Inflammatory macrophage treated with lipopolysaccharide for 1 hour (primary cell): ENCODE results near the gene DPH2.

Experiments
- DNase-seq, 2 donors: peaks; one replicate each; pipeline ENCODE4 v3.0.0-alpha.2; 2020 to 2022

The DPH2 gene

GRCh38 chr1:43970502-43970901, 692 bp downstream of the DPH2 start:
- no peak for DNase-seq

DNA sequence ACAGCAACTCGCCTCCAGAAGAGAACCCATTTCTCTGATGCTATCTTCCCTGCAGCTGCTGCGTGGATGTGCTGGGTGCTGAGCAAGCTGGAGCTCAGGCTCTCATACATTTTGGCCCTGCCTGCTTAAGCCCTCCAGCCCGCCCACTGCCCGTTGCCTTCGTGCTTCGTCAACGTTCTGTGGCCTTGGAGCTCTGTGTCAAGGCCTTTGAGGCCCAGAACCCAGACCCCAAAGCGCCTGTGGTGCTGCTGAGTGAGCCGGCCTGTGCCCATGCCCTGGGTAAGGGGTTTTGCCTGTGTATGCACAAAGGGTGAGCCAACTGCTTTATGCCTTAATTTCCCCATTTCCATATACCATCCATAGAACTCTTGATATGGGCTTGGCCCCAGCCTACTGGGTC, 1.1 kb downstream of the DPH2 start:
- no peak for DNase-seq

- DNase-seq = no peak
Observed at GRCh38 chr1:43971336-43971980, 1.6 kb downstream of the DPH2 start.

DNA sequence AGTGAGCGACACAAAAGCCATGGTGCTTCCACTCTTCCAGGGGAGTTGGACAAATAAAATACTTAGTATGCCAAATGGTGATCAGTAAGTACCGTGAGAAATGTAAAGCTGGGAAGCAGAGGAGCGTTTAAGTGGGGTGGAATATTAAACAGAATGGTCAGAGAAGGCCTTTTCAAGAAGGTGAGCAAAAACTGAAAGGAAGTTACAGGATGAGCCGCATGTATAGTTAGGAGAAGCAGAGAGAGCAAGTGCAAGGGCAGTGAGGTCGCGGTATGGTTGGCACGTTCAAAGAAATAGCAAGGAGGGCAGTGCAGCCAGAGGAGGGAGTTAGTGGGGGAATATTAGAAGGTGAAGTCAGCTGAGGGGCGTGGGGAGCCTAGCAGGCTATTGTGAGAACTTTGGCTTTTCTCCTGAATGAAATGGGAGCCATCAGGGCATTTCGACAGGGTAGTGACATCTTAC, 4.2 kb downstream of the DPH2 start:
- DNase-seq = no peak

DNA sequence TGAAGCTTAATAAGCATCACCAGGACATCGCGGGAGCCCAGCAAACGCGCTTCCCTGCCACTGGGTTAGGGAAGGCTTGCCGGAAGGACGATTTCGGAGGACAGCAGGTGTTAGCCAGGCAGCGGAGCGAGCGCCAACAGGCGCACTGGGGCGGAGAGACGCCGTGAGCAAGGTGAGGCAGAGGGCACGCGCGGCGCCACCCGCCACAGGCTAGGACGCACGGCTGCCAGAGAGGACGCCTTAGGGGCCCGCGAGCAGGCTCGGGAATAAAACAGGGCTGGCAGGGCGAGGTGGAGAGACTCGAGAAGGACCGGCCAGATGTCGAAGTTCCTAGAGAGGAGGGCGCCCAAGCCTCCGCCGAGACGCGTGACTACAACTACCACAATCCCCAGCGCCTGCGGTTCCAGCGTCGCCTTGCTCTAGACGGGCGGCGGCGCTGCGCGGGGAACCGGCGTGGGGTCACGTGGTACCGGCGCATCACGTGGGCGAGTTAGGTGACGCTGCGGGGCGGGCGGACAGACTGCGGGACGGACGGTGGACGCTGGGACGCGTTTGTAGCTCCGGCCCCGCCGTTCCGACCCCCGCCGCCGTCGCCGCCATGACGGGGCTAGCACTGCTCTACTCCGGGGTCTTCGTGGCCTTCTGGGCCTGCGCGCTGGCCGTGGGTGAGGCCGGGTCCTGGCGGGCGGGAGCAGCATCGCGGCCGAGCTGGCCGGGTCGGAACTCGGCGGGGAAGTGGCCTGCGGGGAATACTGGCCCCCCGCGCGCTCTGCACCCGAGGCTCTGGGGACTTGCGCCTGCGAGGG, 4.8 kb downstream of the DPH2 start, which contains the start of gene ATP6V0B:
TSS of gene ATP6V0B (plus strand) at position 518 of the 806 bp plus-strand sequence. CDS start at position 599, 81 bp downstream.
- peak; percentile 93 to 97 for DNase-seq

GRCh38 chr1:43975249-43975961, 5.6 kb downstream of the DPH2 start:
- DNase-seq = peak; percentile 80 to 86

DNA sequence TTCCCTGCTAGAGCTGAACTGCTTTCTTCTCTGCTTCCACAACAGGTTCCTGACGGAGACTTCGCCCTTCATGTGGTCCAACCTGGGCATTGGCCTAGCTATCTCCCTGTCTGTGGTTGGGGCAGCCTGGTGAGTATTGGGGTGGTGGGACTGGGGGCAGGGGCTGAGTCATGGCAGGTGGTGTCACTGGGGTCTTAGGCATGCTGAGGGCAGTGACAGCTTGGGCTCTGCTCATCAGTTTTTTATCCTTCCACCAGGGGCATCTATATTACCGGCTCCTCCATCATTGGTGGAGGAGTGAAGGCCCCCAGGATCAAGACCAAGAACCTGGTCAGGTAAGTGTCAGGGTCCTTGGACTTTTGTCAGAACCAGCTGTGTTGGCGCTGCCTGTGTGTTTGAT, 6.2 kb downstream of the DPH2 start:
- DNase-seq = no peak

- no peak for DNase-seq
Observed at GRCh38 chr1:43976890-43977289, 7.1 kb downstream of the DPH2 start.

DNA sequence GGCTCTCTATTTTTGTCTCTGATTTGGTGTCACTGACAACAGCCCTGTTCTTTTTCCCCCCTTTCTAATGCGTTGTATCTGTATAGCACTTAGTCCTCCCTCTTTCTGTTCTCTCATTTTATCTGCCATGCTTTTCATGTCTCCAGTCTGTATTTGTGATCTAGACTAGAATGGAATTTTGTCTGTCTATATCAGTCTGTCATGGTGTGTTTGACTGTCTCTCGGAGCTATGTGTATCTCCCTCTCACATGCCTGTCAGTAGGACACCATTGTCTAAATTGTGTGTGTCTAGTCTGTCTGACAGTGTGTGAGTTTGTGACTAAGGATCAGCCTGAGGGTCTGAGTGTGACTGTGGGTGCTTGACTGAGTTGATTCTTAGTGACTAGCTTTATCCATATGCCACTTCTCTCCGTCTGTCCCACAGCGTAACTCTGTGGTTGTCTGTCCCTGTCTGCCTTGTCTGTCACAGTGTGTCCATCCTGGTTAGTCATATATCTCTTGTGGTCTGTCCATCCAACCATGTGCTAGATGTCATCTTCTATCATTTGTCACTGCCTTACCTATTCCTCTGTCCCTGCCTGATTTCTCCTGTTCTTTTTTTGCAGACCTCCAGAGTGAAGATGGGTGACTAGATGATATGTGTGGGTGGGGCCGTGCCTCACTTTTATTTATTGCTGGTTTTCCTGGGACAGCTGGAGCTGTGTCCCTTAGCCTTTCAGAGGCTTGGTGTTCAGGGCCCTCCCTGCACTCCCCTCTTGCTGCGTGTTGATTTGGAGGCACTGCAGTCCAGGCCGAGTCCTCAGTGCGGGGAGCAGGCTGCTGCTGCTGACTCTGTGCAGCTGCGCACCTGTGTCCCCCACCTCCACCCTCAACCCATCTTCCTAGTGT, 7.8 kb downstream of the DPH2 start:
- no peak for DNase-seq

GRCh38 chr1:43978264-43978550, 8.4 kb downstream of the DPH2 start:
- no peak for DNase-seq

DNA sequence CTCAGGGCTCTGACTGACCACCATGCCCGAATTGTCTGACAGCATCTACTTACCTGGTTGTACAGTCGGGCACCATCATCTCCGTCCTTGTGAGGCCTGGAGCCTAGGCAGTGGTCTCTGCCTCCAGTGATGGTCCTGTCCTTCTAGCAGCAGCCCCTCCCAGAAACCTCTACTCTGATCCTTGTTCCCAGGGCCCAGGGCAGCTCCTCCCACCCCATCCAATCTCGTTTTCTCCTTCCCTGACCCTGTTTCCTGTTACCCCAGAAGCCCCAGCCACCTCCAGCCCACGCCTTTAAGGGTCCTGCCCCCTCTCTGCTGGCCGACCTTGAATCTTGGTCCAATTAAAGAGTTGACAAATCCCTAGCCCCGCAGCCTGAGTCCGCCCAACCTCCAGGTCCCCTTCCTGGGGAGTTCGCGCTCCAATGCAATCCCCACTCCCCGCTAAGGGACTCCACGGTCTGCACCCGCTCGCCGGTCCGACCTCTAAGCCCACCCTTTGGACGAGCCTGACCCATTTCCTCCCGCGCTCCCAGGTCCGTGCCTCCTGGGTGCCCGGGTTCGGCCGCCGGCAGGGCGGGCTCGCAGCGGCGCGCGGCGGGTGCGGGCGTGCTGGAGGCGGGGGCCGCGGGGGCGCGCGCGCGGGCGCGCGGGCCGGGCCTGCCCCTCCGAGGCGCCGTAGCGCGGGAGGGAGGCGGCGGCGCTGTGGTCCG, 8.9 kb downstream of the DPH2 start, which contains the start of gene B4GALT2:
TSS of gene B4GALT2 (plus strand) at position 660 of the 710 bp plus-strand sequence. CDS start 1,951 bp downstream, outside the sequence.
- DNase-seq = no peak

DNA sequence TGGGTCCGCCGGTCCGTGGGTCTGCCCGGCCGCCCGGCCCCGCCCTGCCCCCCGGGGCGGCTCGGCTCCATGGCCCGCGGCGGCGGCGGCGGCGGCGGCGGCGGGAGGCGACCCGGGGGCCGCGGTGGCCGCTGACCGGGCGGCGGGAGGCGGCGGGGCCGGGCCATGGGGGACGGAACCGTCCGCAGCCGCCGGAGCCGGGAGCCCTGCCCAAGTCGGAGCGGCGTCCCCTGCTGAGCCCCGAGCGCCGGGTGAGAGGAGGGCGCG, 9.4 kb downstream of the DPH2 start:
- no peak for DNase-seq

DNA sequence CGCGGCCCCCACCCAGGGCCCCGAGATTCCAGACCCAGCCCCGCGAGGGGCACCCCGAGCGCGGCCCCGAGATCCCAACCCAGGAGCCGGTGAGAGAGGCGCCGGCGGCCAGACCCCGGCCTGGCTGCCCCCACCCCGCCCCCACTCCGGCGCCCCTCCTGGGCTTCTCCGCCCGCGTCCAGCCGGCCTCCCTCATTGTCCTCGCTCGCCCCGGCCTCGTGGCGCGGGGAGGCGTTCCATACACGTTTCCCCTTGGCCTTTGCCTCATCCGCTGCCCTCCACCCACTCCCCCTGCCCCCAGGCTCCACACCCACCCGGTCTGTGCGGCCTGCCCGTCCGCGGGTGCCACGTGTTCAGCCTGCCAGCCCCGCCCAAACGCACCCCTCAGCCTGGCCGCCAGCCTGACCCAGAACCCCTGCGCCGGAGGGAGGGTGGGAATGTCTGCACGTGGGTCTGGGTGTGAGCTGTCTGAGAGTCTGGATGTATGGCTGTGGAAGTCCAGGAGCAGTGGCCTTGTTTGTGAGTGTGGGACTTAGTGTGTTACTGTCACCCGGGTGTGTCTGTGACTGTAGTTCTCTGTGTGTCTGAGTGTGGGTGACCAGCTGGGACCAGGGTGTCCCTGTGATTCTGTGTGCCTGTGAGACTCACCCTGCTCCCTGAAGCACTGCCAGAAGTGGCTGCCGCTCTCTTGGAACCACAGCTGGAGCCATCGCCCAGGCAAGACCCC, 9.9 kb downstream of the DPH2 start:
- DNase-seq = peak in 1 of 2 donors; percentile 23

- no peak for DNase-seq
Observed at GRCh38 chr1:43980255-43981134, 10.7 kb downstream of the DPH2 start.

DNA sequence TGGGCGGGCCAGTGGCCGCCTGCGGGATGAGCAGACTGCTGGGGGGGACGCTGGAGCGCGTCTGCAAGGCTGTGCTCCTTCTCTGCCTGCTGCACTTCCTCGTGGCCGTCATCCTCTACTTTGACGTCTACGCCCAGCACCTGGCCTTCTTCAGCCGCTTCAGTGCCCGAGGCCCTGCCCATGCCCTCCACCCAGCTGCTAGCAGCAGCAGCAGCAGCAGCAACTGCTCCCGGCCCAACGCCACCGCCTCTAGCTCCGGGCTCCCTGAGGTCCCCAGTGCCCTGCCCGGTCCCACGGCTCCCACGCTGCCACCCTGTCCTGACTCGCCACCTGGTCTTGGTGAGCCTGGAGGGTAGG, 11.3 kb downstream of the DPH2 start:
- DNase-seq = no peak

DNA sequence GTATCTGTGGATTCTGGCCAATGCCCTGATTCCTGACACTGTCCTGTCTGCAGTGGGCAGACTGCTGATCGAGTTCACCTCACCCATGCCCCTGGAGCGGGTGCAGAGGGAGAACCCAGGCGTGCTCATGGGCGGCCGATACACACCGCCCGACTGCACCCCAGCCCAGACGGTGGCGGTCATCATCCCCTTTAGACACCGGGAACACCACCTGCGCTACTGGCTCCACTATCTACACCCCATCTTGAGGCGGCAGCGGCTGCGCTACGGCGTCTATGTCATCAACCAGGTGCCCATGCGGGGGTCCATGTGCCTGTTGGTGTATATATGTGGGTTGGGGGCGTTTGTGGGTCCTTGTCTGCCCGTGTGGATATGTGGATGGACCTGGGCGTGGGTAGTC, 11.8 kb downstream of the DPH2 start:
- no peak for DNase-seq

GRCh38 chr1:43982241-43982640, 12.4 kb downstream of the DPH2 start:
- DNase-seq = no peak

DNA sequence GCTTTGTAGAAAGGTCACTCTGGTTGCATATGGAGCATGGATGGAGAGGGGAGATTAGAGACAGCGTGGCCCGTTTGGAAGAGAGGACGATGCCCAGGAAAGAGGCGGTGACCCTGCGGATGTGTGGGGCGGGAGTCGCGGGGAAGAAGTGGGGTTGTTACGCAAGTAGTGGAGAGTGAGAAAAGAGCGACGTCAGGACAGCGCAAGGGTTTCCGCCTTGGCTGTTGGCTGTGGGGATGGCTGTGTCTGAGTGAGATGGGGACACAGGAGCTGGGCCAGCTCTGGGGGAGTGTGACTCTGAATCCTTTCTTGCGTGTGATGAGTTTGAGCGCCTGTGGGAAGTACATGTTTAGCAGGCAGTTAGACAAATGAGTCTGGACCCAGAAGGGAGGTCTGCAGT, 13.0 kb downstream of the DPH2 start:
- DNase-seq = peak; percentile 28 to 47

DNA sequence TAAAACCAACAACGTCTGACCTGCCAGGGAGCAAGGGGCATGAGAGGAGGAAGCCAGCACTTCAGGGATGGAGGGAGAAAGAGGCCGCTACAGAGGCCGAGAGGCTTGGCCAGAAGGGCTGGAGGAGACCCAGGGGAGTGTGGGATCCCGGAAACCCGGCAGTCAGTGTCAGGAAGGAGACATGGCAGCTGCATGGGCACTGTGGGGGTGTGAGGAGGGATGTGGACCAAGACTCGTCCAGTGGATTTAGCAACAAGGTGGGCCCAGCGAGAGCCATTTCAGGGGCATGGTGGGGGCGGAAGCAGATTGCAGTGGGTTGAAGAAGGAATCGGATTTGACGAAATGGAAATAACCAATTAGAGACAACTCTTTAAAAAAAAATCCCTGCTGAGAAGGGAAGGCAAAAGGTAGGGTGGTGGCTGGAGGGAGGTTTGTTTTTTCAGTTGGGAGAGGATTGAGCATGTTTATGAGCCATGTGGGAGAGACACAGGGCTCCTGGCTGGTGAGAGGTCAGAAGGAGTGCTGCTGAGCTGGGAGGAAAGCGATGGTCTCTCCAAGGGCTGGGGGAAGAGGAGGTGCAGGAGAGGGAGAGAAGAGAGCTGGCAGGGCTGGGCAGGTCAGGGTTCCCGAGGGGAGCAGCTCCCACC, 13.6 kb downstream of the DPH2 start:
- DNase-seq = no peak

GRCh38 chr1:43984855-43985254, 15.0 kb downstream of the DPH2 start:
- DNase-seq = no peak
